ENCODE data around the gene ASH1L. TPM values are rescaled to one million over a fixed set of nuclear protein-coding genes. Genes with fewer than 3 reads are reported as not detected.
A peak's percentile ranks its signal among the peaks of the same experiment; 100 is the strongest.

Gene ASH1L
- total and polyA plus RNA-seq, 9 of the 15 experiments (the other 6 are each of a cell fraction or from before 2014, with no cell fraction given), result 2.0 to 23.3 (median 14.6) TPM

DNA sequence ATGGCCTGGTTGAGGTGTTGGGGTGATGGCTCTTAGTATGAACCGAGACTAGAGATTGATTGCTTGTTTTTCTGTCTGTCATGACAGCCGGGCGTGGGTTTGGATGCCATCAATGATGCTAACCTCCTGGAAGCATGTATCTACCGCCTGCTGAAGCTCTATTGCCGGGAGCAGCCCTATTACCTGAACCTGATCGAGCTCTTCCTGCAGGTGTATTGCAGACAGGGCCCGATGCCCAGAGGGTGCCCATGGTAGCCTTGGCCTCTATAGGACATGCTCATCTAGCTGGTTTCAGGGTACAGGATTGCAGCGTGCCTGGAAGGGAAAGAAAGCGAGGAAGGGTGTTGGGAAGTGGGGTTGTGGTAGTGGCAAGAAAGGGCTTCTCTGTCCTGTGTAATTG lies 244.5 kb downstream of the ASH1L start:
- H3K4me3 ChIP-seq, result no peak overlapping the region
- intact Hi-C loops (cut with micrococcal nuclease), result no loop called here

DNA sequence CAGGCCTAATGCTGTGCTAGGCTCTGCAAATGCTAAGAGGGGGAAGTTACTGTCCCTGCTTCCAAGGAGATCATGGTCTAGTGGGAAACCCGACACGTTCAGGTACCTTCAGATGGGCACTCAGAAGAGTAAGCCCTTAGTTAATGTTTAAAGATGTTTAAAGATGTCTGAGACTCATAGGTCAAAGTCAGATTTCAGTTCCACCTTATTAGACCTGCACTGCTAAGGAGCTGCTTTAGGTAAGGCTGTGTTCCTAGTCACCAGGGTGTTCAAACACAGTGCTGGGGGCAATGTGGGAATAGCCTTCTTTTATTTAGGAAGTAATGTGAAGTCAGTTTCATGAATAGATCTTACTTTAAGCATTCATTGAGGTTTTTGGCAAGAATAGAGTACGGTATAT lies 245.7 kb downstream of the ASH1L start:
- Histone ChIP-seq H3K9ac (ENCODE audit: insufficient read depth in 1 of 2, low read depth in 2 of 2, low read length in 2 of 2) (no peak overlapping the region), H3K27ac (ENCODE audit: extremely low read depth, low read depth, low read length) (no peak overlapping the region), H3K9me1 (ENCODE audit: control insufficient read depth, insufficient read depth, low read length) (no peaks in the 10 kb centered on the region), H3K27me3 (ENCODE audit: control insufficient read depth in 2 of 2, insufficient read depth in 2 of 2, low read length in 2 of 2) (no peaks in the 10 kb centered on the region), H3K9me3 (replicated peaks; ENCODE audit: control insufficient read depth, insufficient read depth, low read depth, low read length) (no peaks in the 10 kb centered on the region), H3K4me3 (no peak overlapping the region), H3K36me3 (ENCODE audit: control insufficient read depth, insufficient read depth, low read length) (peaks cover 78% of the 10 kb centered on the region), H3K4me1 (replicated peaks in 1 of 2; ENCODE audit: control insufficient read depth in 2 of 2, insufficient read depth in 2 of 2, low read length in 2 of 2) (peaks cover 3 to 19% of the 10 kb centered on the region in 2 experiments; a peak in 4 of 5 replicates), H3K79me2 (ENCODE audit: control insufficient read depth, insufficient read depth, low read length) (peaks cover 14% of the 10 kb centered on the region), H3K4me2 (ENCODE audit: insufficient read depth, low read length) (no peak overlapping the region), H4K20me1 (replicated peaks; ENCODE audit: control insufficient read depth, insufficient read depth, low read length) (peaks cover 17% of the 10 kb centered on the region), H2AFZ (ENCODE audit: low read depth, low read length) (no peak overlapping the region)
- CTCF ChIA-PET (ENCODE audit: low intra/inter-chr PET ratio), result no interaction called here
- no peak for DNase-seq (ENCODE audit: extremely low read depth in 1 of 4, low spot score in 3 of 4)
- WGBS (ENCODE audit: insufficient coverage, low coverage, missing lambda C conversion rate), result 82% methylated on average over 3 of the region's 3 CpGs
- no TSS peak for BruUV-seq (replicated peaks)
- POLR2A ChIA-PET, result no interaction called here
- in situ Hi-C loops (cut with MboI) (loop anchor here (25.0 kb wide), 1 partner anchor 1420 kb away; the partner anchor contains the start of genes ISG20L2, METTL25B and MRPL24), intact Hi-C loops (cut with micrococcal nuclease) (no loop called here)
- FAIRE-seq, result no peak
- ATAC-seq, result no peak
- TF ChIP-seq MBD2 (IDR thresholded peaks at IDR 0.05; ENCODE audit: borderline replicate concordance, low read depth) (no peak), GATAD2A (IDR thresholded peaks at IDR 0.05) (no peak), ZNF408 (CRISPR knock-in tag; IDR thresholded peaks at IDR 0.05; ENCODE audit: low read depth) (no peak), TCFL5 (CRISPR knock-in tag; conservative IDR thresholded peaks at IDR 0.05) (no peak), ZNF12 (CRISPR knock-in tag; IDR thresholded peaks at IDR 0.05) (no peak), TBP (optimal IDR thresholded peaks at IDR 0.05; ENCODE audit: low read depth, low read length) (no peak), ASH1L (IDR thresholded peaks at IDR 0.05; ENCODE audit: borderline replicate concordance, low read depth, partially characterized antibody) (no peak), ELF4 (CRISPR knock-in tag; IDR thresholded peaks at IDR 0.05) (no peak), TFAM (CRISPR knock-in tag; conservative IDR thresholded peaks at IDR 0.05) (no peak), CC2D1A (IDR thresholded peaks at IDR 0.05) (no peak), ELF2 (CRISPR knock-in tag; IDR thresholded peaks at IDR 0.05) (no peak), EZH2 (IDR thresholded peaks at IDR 0.05; ENCODE audit: borderline replicate concordance, low read depth, low read length) (no peak), USF1 (CRISPR knock-in tag; IDR thresholded peaks at IDR 0.05) (no peak)
- TF ChIP-seq, protein P1, sequence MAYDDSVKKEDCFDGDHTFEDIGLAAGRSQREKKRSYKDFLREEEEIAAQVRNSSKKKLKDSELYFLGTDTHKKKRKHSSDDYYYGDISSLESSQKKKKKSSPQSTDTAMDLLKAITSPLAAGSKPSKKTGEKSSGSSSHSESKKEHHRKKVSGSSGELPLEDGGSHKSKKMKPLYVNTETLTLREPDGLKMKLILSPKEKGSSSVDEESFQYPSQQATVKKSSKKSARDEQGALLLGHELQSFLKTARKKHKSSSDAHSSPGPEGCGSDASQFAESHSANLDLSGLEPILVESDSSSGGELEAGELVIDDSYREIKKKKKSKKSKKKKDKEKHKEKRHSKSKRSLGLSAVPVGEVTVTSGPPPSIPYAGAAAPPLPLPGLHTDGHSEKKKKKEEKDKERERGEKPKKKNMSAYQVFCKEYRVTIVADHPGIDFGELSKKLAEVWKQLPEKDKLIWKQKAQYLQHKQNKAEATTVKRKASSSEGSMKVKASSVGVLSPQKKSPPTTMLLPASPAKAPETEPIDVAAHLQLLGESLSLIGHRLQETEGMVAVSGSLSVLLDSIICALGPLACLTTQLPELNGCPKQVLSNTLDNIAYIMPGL (CRISPR knock-in tag; IDR thresholded peaks at IDR 0.05), result no peak

More for the DNA sequence above, 244.5 kb downstream of the ASH1L start:
- no peak for DNase-seq (ENCODE audit: extremely low read depth in 1 of 4, low spot score in 3 of 4)
- H3K27me3 ChIP-seq (ENCODE audit: control insufficient read depth in 2 of 2, insufficient read depth in 2 of 2, low read length in 2 of 2), result no peaks in the 10 kb centered on the region
- no peaks in the 10 kb centered on the region for H3K9me3 ChIP-seq (replicated peaks; ENCODE audit: control insufficient read depth, insufficient read depth, low read depth, low read length)
- no peak for TF ChIP-seq ZNF140 (CRISPR knock-in tag; IDR thresholded peaks at IDR 0.05)
- 0 out of 2 replicates have a peak, but pooled peaks have one; percentile 44 for TF ChIP-seq POLR2A (conservative IDR thresholded peaks at IDR 0.05)
- 0 out of 2 replicates have a peak, but pooled peaks have one; percentile 2 for TF ChIP-seq POLR2AphosphoS5 (IDR thresholded peaks at IDR 0.05; ENCODE audit: control insufficient read depth, insufficient read depth, low read depth, low read length)
- no peak overlapping the region for H3K4me2 ChIP-seq (ENCODE audit: insufficient read depth, low read length)
- ATAC-seq, result no peak
- peaks cover 4% of the 10 kb centered on the region for H3K9me1 ChIP-seq (ENCODE audit: control insufficient read depth, insufficient read depth, low read length)
- in situ Hi-C loops (cut with MboI), result loop anchor here (25.0 kb wide), 1 partner anchor 1419 kb away; the partner anchor contains the start of genes ISG20L2, METTL25B and MRPL24
- H3K4me1 ChIP-seq (replicated peaks in 1 of 2; ENCODE audit: control insufficient read depth in 2 of 2, insufficient read depth in 2 of 2, low read length in 2 of 2), result peaks cover 8 to 31% of the 10 kb centered on the region in 2 experiments; a peak in 4 of 5 replicates
- H3K27ac ChIP-seq (ENCODE audit: extremely low read depth, low read depth, low read length), result no peak overlapping the region; the same call in 2 of the 3 replicates
- H4K20me1 ChIP-seq (replicated peaks; ENCODE audit: control insufficient read depth, insufficient read depth, low read length), result peaks cover 15% of the 10 kb centered on the region
- POLR2A ChIA-PET, result interaction anchor here (0.9 to 1.0 kb wide), 3 partner anchors 11 to 111 kb away, joined by 3 to 6 read pairs (median 3); no protein-coding TSS in a partner anchor
- CTCF ChIA-PET (ENCODE audit: low intra/inter-chr PET ratio), result no interaction called here
- 0 out of 4 replicates have a peak overlapping the region, but pooled peaks of 1 of the 2 experiments have one; percentile 33 for H3K9ac ChIP-seq (ENCODE audit: insufficient read depth in 1 of 2, low read depth in 2 of 2, low read length in 2 of 2)
- no peak overlapping the region for H2AFZ ChIP-seq (ENCODE audit: low read depth, low read length)
- FAIRE-seq, result no peak
- peaks cover 68% of the 10 kb centered on the region for H3K36me3 ChIP-seq (ENCODE audit: control insufficient read depth, insufficient read depth, low read length)
- H3K79me2 ChIP-seq (ENCODE audit: control insufficient read depth, insufficient read depth, low read length), result peaks cover 5% of the 10 kb centered on the region; the same call in 2 of the 3 replicates
- 94% methylated on average over 9 of the region's 9 CpGs for WGBS (ENCODE audit: insufficient coverage, low coverage, missing lambda C conversion rate)
- BruUV-seq (replicated peaks), result no TSS peak
